Coronary artery (tissue), 2 donors: ENCODE results near the gene KCNG4.
"Not testable (repeated sequence)": the region's sequence is repeated elsewhere in the genome, so short reads cannot be mapped to it uniquely, and the experiment has no call there.

Experiments used
- DNase-seq: peaks from one replicate; pipeline ENCODE4 v3.0.0-alpha.2; 2017; ENCODE audit warnings: low spot score
- H3K27ac ChIP-seq, 2 donors: fragments of 200-600 bp; sonication (generic); one replicate each; pipeline ENCODE4 v1.5.1; 2016 to 2019
- H3K4me3 ChIP-seq: fragments of 200-600 bp; sonication (generic); 2 replicates; pipeline ENCODE4 v1.5.1; 2016; ENCODE audit warnings: mild to moderate bottlenecking, moderate library complexity
- CTCF ChIP-seq: fragments of 200-600 bp; sonication (generic); IDR thresholded peaks from one replicate; pipeline ENCODE4 v1.5.1; 2019; ENCODE audit warnings: antibody characterized with exemption

The KCNG4 gene

GRCh38 chr16:84223456-84223855 lies 16.4 kb downstream of the KCNG4 start:
- no peak for DNase-seq
- no peak overlapping the region for H3K27ac ChIP-seq
- TF ChIP-seq CTCF, result no peak
- H3K4me3 ChIP-seq, result no peak overlapping the region

GRCh38 chr16:84220851-84221250 lies 19.0 kb downstream of the KCNG4 start:
- Histone ChIP-seq H3K4me3 (no peak overlapping the region), H3K27ac (no peak overlapping the region)
- TF ChIP-seq CTCF, result no peak
- DNase-seq, result no peak

- no peak overlapping the region for H3K4me3 ChIP-seq
- H3K27ac ChIP-seq, result no peak overlapping the region
- DNase-seq, result no peak
- TF ChIP-seq CTCF, result no peak
Observed at GRCh38 chr16:84218956-84219355, 20.9 kb downstream of the KCNG4 start.

GRCh38 chr16:84218176-84218823 lies 21.5 kb downstream of the KCNG4 start:
- TF ChIP-seq CTCF, result no peak
- Histone ChIP-seq H3K4me3 (no peak overlapping the region), H3K27ac (no peak overlapping the region)
- DNase-seq, result no peak

GRCh38 chr16:84216144-84216543 lies 23.7 kb downstream of the KCNG4 start:
- not testable (repeated sequence) for DNase-seq, H3K4me3 ChIP-seq, H3K27ac ChIP-seq

- H3K4me3 ChIP-seq, result no peak overlapping the region
- no peak for TF ChIP-seq CTCF
- no peak for DNase-seq
- H3K27ac ChIP-seq, result no peak overlapping the region
Observed at GRCh38 chr16:84215531-84215930, 24.3 kb downstream of the KCNG4 start.

GRCh38 chr16:84214451-84215066 lies 25.3 kb downstream of the KCNG4 start:
- no peak for TF ChIP-seq CTCF
- DNase-seq, result no peak
- Histone ChIP-seq H3K4me3 (no peak overlapping the region), H3K27ac (no peak overlapping the region)
